ENCODE data around the gene RBM33.

RBM33 gene

DNA sequence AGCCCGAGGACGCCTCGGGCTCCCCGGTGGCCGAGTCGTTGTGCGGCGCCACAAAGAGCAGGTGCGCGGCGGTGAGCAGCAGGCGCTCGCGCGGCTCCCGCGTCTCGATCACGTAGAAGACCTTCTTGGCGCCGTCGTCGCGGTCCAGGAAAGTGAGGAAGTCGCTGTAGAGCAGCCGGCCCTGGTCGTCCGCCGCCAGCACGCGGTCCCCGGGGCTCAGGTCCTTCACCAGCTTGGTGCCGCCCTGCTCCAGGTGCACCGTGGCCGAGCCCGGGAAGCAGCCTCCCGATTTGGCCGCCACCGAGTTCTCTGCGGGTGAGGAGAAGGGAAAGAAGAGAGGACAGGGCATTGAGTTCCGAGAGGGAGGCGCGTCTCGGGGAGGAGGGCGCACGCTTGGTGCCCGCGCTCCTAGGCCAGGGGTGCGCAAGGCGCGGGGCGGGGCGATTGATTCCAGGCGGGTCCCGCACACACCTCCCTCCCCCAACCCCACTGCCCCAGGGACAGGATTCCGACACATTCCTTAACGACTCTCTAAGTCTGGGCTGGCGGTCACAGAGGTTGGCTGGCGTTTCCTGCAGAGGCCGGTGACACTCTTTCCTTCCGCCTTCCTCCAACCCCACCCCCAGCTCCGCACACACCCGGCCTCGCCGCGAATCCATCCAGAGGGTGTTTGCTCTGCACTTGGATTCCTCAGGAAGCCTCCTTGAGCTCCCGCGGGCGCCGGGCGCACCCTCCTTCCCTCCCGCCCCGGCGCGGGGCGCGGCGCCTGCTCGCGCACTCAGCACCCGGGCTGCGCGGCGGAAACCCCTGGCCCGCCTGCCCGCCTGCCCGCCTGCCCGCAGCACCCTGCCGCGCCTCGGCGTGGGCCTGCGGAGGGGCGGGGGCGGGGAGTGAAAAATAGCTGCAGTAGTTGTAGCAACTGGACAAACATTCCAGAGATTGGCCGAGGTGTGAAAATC lies 159.2 kb downstream of the RBM33 start:
- no peak for DNase-seq (ENCODE audit: low read depth)
- TF ChIP-seq CTCF (IDR thresholded peaks at IDR 0.05; ENCODE audit: low read depth, low read length, missing control alignments), result no peak
- H3K4me3 ChIP-seq (ENCODE audit: low read depth, low read length), result no peak overlapping the region; the same call in 1 of the 2 replicates

- no peak for DNase-seq (ENCODE audit: low read depth)
- no peak for TF ChIP-seq CTCF (IDR thresholded peaks at IDR 0.05; ENCODE audit: low read depth, low read length, missing control alignments)
- no peak overlapping the region for H3K4me3 ChIP-seq (ENCODE audit: low read depth, low read length)
Measured at GRCh38 chr7:155804431-155804831, 160.0 kb downstream of the RBM33 start.

- no peak overlapping the region for H3K4me3 ChIP-seq (ENCODE audit: low read depth, low read length)
- TF ChIP-seq CTCF (IDR thresholded peaks at IDR 0.05; ENCODE audit: low read depth, low read length, missing control alignments), result peak; percentile 50
- DNase-seq (ENCODE audit: low read depth), result no peak
Measured at GRCh38 chr7:155804897-155805825, 160.7 kb downstream of the RBM33 start.

GRCh38 chr7:155805826-155806095 lies 161.3 kb downstream of the RBM33 start:
- DNase-seq (ENCODE audit: low read depth), result no peak
- no peak overlapping the region for H3K4me3 ChIP-seq (ENCODE audit: low read depth, low read length)
- no peak for TF ChIP-seq CTCF (IDR thresholded peaks at IDR 0.05; ENCODE audit: low read depth, low read length, missing control alignments)

DNA sequence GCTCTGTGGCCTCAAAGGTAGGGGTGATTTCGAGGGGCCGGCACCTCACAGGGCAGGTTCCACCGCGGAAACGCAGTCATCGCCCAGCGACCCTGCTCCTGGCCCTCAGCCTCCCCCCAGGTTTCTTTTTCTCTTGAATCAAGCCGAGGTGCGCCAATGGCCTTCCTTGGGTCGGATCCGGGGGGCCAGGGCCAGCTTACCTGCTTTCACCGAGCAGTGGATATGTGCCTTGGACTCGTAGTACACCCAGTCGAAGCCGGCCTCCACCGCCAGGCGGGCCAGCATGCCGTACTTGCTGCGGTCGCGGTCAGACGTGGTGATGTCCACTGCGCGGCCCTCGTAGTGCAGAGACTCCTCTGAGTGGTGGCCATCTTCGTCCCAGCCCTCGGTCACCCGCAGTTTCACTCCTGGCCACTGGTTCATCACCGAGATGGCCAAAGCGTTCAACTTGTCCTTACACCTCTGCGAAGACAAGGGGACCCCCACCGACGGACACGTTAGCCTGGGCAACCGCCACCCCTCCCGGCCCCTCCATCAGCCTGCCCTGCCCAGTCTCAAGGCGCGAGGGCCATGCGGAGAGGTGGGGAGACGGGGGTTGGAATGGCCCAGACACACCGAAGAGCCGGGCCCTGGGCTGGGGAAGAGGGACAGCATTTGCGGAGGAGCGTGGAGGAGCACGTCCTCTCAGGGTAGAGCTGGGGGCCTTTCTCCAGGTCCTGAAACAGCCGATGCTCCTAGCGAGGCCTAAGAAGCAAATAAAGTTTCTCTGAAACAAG lies 161.8 kb downstream of the RBM33 start:
- TF ChIP-seq CTCF (IDR thresholded peaks at IDR 0.05; ENCODE audit: low read depth, low read length, missing control alignments), result no peak
- no peak for DNase-seq (ENCODE audit: low read depth)
- no peak overlapping the region for H3K4me3 ChIP-seq (ENCODE audit: low read depth, low read length)

GRCh38 chr7:155807065-155807671 lies 162.7 kb downstream of the RBM33 start:
- DNase-seq (ENCODE audit: low read depth), result no peak
- TF ChIP-seq CTCF (IDR thresholded peaks at IDR 0.05; ENCODE audit: low read depth, low read length, missing control alignments), result no peak
- H3K4me3 ChIP-seq (ENCODE audit: low read depth, low read length), result no peak overlapping the region

Data from GM12864 (cell line).